ENCODE data around the gene UBN2.

DNA sequence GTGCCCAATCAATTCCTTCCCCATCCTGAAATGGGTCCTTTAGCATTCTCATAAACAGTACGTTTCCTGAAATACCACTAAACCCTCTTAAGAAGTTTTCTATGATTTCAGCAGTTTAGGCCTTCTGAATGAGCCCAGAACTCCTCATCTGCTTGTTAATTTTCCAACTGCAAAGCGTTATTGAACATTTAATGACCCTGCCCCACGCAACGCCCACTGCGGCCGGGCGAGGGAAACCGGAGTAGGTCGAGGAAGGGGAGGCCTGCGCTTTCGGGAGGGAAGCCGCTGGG, 608 bp upstream of the UBN2 start:
- no peak for TF ChIP-seq EZH2 (IDR thresholded peaks at IDR 0.05; ENCODE audit: low read length)
- TF ChIP-seq, protein P1, sequence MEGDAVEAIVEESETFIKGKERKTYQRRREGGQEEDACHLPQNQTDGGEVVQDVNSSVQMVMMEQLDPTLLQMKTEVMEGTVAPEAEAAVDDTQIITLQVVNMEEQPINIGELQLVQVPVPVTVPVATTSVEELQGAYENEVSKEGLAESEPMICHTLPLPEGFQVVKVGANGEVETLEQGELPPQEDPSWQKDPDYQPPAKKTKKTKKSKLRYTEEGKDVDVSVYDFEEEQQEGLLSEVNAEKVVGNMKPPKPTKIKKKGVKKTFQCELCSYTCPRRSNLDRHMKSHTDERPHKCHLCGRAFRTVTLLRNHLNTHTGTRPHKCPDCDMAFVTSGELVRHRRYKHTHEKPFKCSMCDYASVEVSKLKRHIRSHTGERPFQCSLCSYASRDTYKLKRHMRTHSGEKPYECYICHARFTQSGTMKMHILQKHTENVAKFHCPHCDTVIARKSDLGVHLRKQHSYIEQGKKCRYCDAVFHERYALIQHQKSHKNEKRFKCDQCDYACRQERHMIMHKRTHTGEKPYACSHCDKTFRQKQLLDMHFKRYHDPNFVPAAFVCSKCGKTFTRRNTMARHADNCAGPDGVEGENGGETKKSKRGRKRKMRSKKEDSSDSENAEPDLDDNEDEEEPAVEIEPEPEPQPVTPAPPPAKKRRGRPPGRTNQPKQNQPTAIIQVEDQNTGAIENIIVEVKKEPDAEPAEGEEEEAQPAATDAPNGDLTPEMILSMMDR (optimal IDR thresholded peaks at IDR 0.05 in 1 of 3, IDR thresholded peaks at IDR 0.05 in 1 of 3, conservative IDR thresholded peaks at IDR 0.05 in 1 of 3; ENCODE audit: extremely low read depth in 1 of 3, insufficient read depth in 2 of 3, low read length in 3 of 3), result no peak

Measured in keratinocyte (primary cell).